Gastrocnemius medialis (tissue), 4 donors: ENCODE results near the gene MBD1. TPM values are rescaled to one million over a fixed set of nuclear protein-coding genes. Genes with fewer than 3 reads are reported as not detected.
A peak's percentile ranks its signal among the peaks of the same experiment; 100 is the strongest.

Experiments used
- ATAC-seq, 2 donors: fragments of 150-250 bp; one replicate each; pipeline ENCODE4 v1.9.1; 2016
- DNase-seq, 2 donors: peaks; one replicate each; pipeline ENCODE4 v3.0.0-alpha.2; 2019
- H3K27ac ChIP-seq, 4 donors: fragments of 200-600 bp; sonication (generic); 1 replicate in 1 of 4; 2 replicates in 3 of 4; pipeline ENCODE4 v1.5.1; 2016 to 2018; ENCODE audit warnings: mild to moderate bottlenecking in 2 of 4, moderate library complexity in 1 of 4
- H3K27me3 ChIP-seq, 3 donors: fragments of 200-600 bp; sonication (generic) in 2 of 3; 1 replicate in 1 of 3; 2 replicates in 2 of 3; pipeline versions ENCODE4 v1.5.1 to v1.6.0; 2016 to 2019; ENCODE audit warnings: mild to moderate bottlenecking in 1 of 3, moderate library complexity in 1 of 3
- H3K36me3 ChIP-seq, 2 donors: fragments of 200-600 bp; sonication (generic) in 1 of 2; one replicate each; pipeline ENCODE4 v1.5.1; 2017 to 2018
- H3K4me1 ChIP-seq, 2 donors: fragments of 200-600 bp; sonication (generic) in 1 of 2; one replicate each; pipeline ENCODE4 v1.5.1; 2016 to 2017; ENCODE audit warnings: mild to moderate bottlenecking in 2 of 2
- H3K4me3 ChIP-seq, 4 donors: fragments of 200-600 bp; sonication (generic) in 3 of 4; 1 replicate in 1 of 4; 2 replicates in 3 of 4; pipeline ENCODE4 v1.5.1; 2016 to 2019; ENCODE audit warnings: mild to moderate bottlenecking in 2 of 4
- H3K9me3 ChIP-seq, 3 donors: fragments of 200-600 bp; sonication (generic) in 2 of 3; 1 replicate in 1 of 3; 2 replicates in 2 of 3; pipeline ENCODE4 v1.5.1; 2016 to 2019
- POLR2A ChIP-seq, 2 donors: fragments of 450-650 bp; IDR thresholded peaks; one replicate each; pipeline ENCODE4 v1.6.1; 2017; ENCODE audit warnings: antibody characterized with exemption in 2 of 2, mild to moderate bottlenecking in 2 of 2, moderate library complexity in 2 of 2
- in situ Hi-C, 4 donors: fragments of 200-750 bp; cut with MboI; loops; one replicate each; pipeline versions ENCODE4 v1.15.0 to v1.8.0; 2017; ENCODE audit warnings: low sequenced_read_pairs in 4 of 4
- intact Hi-C: fragments of 100-400 bp; cut with DNase I; formaldehyde crosslinking; loops from one replicate; pipeline ENCODE4 v1.15.1; 2023; ENCODE audit warnings: low total_unique reads
- total RNA-seq, 4 donors: library from RNA; depleted of rRNA; stranded (reverse); fragments of >200 nt; gene quantifications; one replicate each; pipeline versions ENCODE4 v1.1.0 to v1.2.3, GENCODE V29; 2016
- TF ChIP-seq, protein P1 (sequence below), 5 experiments: fragments of 450-650 bp in 3 of 5; fragments of 200-600 bp in 2 of 5; sonication (generic) in 2 of 5; IDR thresholded peaks in 4 of 5; conservative IDR thresholded peaks in 1 of 5; 1 replicate in 4 of 5; 2 replicates in 1 of 5; pipeline ENCODE4 v1.5.1; 2016 to 2019; ENCODE audit warnings: antibody characterized with exemption in 5 of 5, mild to moderate bottlenecking in 3 of 5, moderate library complexity in 3 of 5

Gene MBD1
- total RNA-seq, 4 donors from 2014 or later: 80.4 to 127 (median 103) TPM

DNA sequence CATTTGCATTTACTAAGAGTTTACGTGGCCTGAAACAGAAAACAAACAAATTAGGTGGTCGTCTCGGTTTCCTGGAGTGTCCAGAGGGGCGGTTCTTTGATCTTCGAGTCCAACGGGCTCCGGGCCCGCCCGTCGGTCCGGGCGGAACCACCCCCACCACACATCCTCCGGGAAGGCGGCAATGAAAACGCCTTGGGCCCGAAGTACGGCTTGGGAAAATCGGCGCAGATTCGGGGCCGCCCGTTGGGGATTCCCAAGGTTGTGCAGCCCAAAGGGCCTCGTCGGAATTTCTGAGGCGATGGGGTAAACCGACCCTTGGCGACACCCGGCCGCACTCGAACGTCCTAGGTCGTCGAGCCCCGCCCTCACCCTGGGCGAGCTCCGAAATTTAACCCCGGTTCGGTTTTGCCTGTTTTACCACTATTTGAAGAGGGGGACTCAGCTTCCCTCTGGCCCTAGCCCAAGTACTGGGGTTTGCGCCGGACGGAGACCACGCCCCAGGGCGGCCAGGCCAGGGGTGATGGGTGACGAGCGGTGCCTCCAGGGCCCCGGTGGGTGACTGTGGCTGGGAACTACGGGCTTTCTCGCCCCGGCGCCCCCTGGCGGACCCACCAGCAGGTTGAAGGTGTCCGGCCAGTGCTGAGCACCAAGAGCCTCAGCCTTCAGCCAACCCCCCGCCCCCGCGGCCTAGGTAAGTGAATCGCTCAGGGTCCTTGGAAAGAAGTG lies 13.1 kb downstream of the MBD1 start:
- Histone ChIP-seq H3K4me3 (peak overlapping the region; percentile 37 to 57 (median 55)), H3K27me3 (no peaks in the 10 kb centered on the region), H3K36me3 (peaks cover 0 to 33% of the 10 kb centered on the region in 2 donors), H3K4me1 (peaks cover 5 to 9% of the 10 kb centered on the region in 2 donors), H3K27ac (peak overlapping the region; percentile 58 to 73 (median 68)), H3K9me3 (no peaks in the 10 kb centered on the region)
- TF ChIP-seq, protein P1, sequence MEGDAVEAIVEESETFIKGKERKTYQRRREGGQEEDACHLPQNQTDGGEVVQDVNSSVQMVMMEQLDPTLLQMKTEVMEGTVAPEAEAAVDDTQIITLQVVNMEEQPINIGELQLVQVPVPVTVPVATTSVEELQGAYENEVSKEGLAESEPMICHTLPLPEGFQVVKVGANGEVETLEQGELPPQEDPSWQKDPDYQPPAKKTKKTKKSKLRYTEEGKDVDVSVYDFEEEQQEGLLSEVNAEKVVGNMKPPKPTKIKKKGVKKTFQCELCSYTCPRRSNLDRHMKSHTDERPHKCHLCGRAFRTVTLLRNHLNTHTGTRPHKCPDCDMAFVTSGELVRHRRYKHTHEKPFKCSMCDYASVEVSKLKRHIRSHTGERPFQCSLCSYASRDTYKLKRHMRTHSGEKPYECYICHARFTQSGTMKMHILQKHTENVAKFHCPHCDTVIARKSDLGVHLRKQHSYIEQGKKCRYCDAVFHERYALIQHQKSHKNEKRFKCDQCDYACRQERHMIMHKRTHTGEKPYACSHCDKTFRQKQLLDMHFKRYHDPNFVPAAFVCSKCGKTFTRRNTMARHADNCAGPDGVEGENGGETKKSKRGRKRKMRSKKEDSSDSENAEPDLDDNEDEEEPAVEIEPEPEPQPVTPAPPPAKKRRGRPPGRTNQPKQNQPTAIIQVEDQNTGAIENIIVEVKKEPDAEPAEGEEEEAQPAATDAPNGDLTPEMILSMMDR (IDR thresholded peaks at IDR 0.05 in 4 of 5, conservative IDR thresholded peaks at IDR 0.05 in 1 of 5): peak in 4 of 5 experiments; percentile 25 to 71 (median 62)
- no peak for TF ChIP-seq POLR2A (IDR thresholded peaks at IDR 0.05)
- intact Hi-C loops: loop anchor here (5.0 kb wide), 1 partner anchor 89 kb away; no protein-coding TSS in a partner anchor
- ATAC-seq (peak; percentile 36 to 48), DNase-seq (peak; percentile 35 to 48)
- in situ Hi-C loops: loop anchor here in 3 of 4 donors (10.0 to 25.0 kb wide), 3 partner anchors 87 to 756 kb away; partner anchors contain the start of gene SKA1 (in 1 of the 3)

DNA sequence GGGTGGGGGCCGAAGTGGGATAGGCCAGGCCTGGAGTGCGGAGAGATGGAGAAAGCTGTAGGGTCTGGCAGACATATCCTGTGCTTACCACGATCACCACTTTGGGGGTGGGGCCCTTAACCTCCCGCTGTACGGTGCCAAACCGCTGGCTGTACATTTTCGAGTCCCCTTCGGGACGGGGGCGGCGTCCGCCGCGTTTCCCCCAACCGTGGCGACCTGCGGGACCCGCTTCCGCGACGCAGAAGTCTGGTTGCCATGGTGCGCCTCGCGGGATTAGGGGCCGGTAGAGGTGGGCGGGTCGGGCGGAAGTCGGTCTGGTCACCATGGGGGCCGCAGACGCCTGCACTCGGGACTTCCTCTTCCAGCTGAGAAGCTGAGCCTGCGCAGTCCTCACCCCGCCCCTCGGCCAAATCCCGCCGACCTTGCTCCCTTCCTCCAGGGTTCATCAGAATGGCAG lies 15.0 kb downstream of the MBD1 start, which contains the start of gene CFAP53:
CFAP53 (minus strand) TSS at position 248 of the 457 bp plus-strand sequence; CDS start at position 157, 91 bp downstream.
- Histone ChIP-seq H3K27ac (peak within 1 kb of the TSS in 1 of 4 donors; percentile 6), H3K36me3 (peaks cover 0 to 14% of the 10 kb centered on the region in 2 donors), H3K27me3 (no peaks in the 10 kb centered on the region), H3K4me1 (peaks cover 5 to 9% of the 10 kb centered on the region in 2 donors), H3K9me3 (no peaks in the 10 kb centered on the region), H3K4me3 (peak within 1 kb of the TSS; percentile 45 to 73 (median 71))
- ATAC-seq (peak; percentile 83 to 92), DNase-seq (peak; percentile 74 to 78)
- no peak for TF ChIP-seq POLR2A (IDR thresholded peaks at IDR 0.05)
- TF ChIP-seq, protein P1 (IDR thresholded peaks at IDR 0.05 in 4 of 5, conservative IDR thresholded peaks at IDR 0.05 in 1 of 5): no peak
- in situ Hi-C loops (loop anchor here in 3 of 4 donors (10.0 to 25.0 kb wide), 3 partner anchors 89 to 754 kb away; partner anchors contain the start of gene SKA1 (in 1 of the 3)), intact Hi-C loops (loop anchor here (1.0 to 5.0 kb wide), 2 partner anchors 42 to 91 kb away; no protein-coding TSS in a partner anchor)

DNA sequence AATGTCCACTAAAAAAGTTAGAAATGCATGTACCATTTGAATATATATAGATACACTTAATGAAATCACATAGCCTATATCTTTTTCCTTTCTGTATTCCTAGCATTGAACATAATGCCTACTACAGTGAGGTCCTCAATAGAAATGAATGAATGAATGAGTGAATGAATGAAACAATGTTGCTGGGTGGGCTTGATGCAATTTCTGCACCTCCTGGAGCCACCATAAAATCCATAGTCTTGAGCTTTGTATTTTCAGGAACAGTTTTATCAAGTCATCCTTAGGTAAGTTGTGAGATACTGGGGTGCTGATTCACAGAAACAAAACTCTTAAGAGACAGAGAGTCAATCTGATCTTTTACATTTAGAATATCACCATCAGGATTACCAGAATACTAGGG lies 18.3 kb downstream of the MBD1 start:
- H3K36me3 ChIP-seq: no peaks in the 10 kb centered on the region
- no peak overlapping the region for H3K27ac ChIP-seq
- H3K9me3 ChIP-seq: no peaks in the 10 kb centered on the region
- intact Hi-C loops: no loop called here
- DNase-seq: no peak
- no peak for ATAC-seq
- peaks cover 5 to 9% of the 10 kb centered on the region in 2 donors for H3K4me1 ChIP-seq
- no peaks in the 10 kb centered on the region for H3K27me3 ChIP-seq
- TF ChIP-seq POLR2A (IDR thresholded peaks at IDR 0.05): no peak
- TF ChIP-seq, protein P1 (IDR thresholded peaks at IDR 0.05 in 4 of 5, conservative IDR thresholded peaks at IDR 0.05 in 1 of 5): no peak
- in situ Hi-C loops: loop anchor here in 3 of 4 donors (10.0 to 25.0 kb wide), 3 partner anchors 92 to 751 kb away; partner anchors contain the start of gene SKA1 (in 1 of the 3)
- H3K4me3 ChIP-seq: no peak overlapping the region

DNA sequence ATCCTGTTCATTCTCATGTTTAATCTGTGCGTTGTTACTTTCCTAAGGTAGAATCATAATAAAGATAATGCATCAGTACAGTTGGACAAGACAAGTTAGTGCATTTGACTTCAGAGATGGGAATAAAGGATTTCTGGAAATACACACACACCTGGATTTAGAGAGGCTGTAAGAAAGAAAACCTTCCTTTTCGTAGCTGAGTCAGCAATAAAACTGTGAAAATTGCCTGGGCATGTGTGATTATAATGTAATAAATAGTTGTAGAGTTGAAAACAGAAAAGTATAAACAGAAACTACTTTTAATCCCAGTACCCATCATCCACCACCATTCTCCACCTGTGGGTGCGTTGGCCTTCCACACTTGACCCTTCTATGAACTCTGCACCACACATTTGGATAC lies 30.4 kb downstream of the MBD1 start:
- no peak for ATAC-seq
- H3K36me3 ChIP-seq: peaks cover 0 to 3% of the 10 kb centered on the region in 2 donors
- in situ Hi-C loops (loop anchor here in 1 of 4 donors (25.0 kb wide), 1 partner anchor 739 kb away; no protein-coding TSS in a partner anchor), intact Hi-C loops (no loop called here)
- H3K27ac ChIP-seq: no peak overlapping the region
- TF ChIP-seq, protein P1 (IDR thresholded peaks at IDR 0.05 in 4 of 5, conservative IDR thresholded peaks at IDR 0.05 in 1 of 5): no peak
- no peak for TF ChIP-seq POLR2A (IDR thresholded peaks at IDR 0.05)
- no peaks in the 10 kb centered on the region for H3K9me3 ChIP-seq
- no peak overlapping the region for H3K4me3 ChIP-seq
- H3K27me3 ChIP-seq: no peaks in the 10 kb centered on the region
- no peaks in the 10 kb centered on the region for H3K4me1 ChIP-seq
- DNase-seq: no peak
